Nephron progenitor cell (in vitro differentiated cells): Measurements from ENCODE around the gene PAQR4.

Experiments used
- DNase-seq: peaks from one replicate; pipeline ENCODE4 v3.0.0; 2021
- H3K27ac Mint-ChIP-seq: 2 replicates; pipeline ENCODE4 v1.8.0; 2021; ENCODE audit warnings: mild to moderate bottlenecking, moderate library complexity, mixed read lengths
- H3K27me3 Mint-ChIP-seq: 2 replicates; pipeline ENCODE4 v1.8.0; 2021; ENCODE audit warnings: mild to moderate bottlenecking, low read depth, mixed read lengths; ENCODE audit not compliant: poor library complexity
- H3K36me3 Mint-ChIP-seq: 2 replicates; pipeline ENCODE4 v1.8.0; 2021; ENCODE audit warnings: low read depth, mixed read lengths
- H3K4me1 Mint-ChIP-seq: 2 replicates; pipeline ENCODE4 v1.8.0; 2021; ENCODE audit warnings: mixed read lengths
- H3K4me3 Mint-ChIP-seq: 2 replicates; pipeline ENCODE4 v1.8.0; 2021; ENCODE audit warnings: mild to moderate bottlenecking, moderate library complexity, mixed read lengths
- H3K9me3 Mint-ChIP-seq: 2 replicates; pipeline ENCODE4 v1.8.0; 2021; ENCODE audit warnings: mild to moderate bottlenecking, moderate library complexity, mixed read lengths
- TF ChIP-seq, protein P1 (sequence below): fragments of 200-600 bp; sonication (generic); IDR thresholded peaks from 2 replicates; pipeline ENCODE4 v1.5.0; 2021; ENCODE audit warnings: antibody characterized with exemption

Gene PAQR4

DNA sequence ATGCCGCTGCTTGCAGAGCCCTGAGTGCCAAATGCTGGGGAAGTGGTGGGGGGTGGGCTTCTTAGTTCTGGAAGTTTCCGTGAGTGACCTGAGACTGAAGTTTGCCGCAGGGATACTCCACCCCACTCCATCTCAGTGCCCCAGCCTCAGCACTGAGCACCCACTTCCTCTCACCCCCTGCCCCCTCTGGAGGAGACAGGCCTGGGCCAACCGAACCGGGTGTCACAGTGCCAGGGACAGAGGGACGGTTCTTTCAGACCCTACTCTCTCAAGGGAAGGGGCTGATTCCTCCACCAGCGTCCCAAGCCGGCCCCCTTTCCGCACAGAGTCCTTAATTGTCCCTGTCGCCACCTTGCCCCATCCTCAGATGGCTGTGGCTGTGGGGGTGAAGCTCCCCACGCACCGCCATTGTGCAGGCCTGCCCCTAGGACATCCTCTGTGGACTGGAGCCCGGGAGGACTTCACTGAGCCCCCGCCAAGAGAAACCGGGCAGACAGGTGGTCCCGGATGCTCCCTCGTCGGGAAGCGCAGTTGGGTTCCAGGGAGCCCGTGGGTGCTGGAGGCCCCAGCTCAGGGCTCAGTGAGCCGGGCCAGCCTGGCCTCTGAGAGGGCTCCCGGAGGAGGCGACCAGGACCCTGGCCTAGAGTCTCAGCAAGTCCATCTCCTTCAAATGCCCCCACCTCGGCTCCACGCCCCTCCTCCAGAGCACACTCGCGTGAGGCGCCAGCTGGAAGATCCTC lies 6.6 kb upstream of the PAQR4 start:
- Mint-ChIP-seq H3K36me3 (no peaks in the 10 kb centered on the region), H3K9me3 (no peaks in the 10 kb centered on the region), H3K27me3 (peaks cover 32% of the 10 kb centered on the region), H3K4me1 (peaks cover 8% of the 10 kb centered on the region), H3K4me3 (peak overlapping the region; percentile 36), H3K27ac (no peak overlapping the region)
- TF ChIP-seq, protein P1, sequence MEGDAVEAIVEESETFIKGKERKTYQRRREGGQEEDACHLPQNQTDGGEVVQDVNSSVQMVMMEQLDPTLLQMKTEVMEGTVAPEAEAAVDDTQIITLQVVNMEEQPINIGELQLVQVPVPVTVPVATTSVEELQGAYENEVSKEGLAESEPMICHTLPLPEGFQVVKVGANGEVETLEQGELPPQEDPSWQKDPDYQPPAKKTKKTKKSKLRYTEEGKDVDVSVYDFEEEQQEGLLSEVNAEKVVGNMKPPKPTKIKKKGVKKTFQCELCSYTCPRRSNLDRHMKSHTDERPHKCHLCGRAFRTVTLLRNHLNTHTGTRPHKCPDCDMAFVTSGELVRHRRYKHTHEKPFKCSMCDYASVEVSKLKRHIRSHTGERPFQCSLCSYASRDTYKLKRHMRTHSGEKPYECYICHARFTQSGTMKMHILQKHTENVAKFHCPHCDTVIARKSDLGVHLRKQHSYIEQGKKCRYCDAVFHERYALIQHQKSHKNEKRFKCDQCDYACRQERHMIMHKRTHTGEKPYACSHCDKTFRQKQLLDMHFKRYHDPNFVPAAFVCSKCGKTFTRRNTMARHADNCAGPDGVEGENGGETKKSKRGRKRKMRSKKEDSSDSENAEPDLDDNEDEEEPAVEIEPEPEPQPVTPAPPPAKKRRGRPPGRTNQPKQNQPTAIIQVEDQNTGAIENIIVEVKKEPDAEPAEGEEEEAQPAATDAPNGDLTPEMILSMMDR, result no peak
- no peak for DNase-seq

DNA sequence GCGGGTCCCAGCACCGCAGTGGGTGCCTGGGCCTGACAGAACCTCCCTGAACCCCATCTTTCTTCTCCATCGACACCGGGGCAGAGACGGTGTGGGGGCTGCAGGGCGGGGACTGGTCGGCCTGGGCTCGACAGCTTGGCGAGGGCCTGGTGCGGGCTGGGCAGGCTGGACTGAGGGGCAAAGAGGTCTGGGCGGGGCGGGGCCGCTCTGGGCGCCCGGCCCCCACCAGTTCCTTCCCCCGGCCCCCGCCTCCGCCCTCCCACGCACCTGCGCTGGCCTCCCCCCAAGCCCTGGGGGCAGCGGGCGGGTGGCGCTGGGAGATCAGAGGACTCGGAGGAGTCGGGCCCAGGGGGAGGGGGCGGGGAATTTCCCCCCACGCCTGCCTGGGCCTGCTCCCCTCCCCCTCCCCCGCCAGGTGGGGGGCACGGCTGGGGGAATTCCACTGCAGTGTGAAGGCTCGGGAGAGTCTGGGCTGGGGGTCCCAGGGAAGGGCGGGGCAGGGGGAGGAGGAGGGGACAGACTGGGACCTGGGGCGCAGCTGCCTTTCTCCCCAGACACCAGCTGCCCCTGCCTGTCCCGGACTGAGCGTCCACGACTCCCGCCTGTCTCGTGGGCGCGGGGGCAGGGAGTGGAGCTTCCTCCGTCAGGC lies 6.0 kb upstream of the PAQR4 start:
- TF ChIP-seq, protein P1, result no peak
- no peaks in the 10 kb centered on the region for H3K9me3 Mint-ChIP-seq
- H3K4me3 Mint-ChIP-seq, result peak overlapping the region; percentile 87
- H3K4me1 Mint-ChIP-seq, result peaks cover 8% of the 10 kb centered on the region
- H3K36me3 Mint-ChIP-seq, result no peaks in the 10 kb centered on the region
- H3K27ac Mint-ChIP-seq, result no peak overlapping the region
- H3K27me3 Mint-ChIP-seq, result peaks cover 32% of the 10 kb centered on the region
- DNase-seq, result peak; percentile 56

DNA sequence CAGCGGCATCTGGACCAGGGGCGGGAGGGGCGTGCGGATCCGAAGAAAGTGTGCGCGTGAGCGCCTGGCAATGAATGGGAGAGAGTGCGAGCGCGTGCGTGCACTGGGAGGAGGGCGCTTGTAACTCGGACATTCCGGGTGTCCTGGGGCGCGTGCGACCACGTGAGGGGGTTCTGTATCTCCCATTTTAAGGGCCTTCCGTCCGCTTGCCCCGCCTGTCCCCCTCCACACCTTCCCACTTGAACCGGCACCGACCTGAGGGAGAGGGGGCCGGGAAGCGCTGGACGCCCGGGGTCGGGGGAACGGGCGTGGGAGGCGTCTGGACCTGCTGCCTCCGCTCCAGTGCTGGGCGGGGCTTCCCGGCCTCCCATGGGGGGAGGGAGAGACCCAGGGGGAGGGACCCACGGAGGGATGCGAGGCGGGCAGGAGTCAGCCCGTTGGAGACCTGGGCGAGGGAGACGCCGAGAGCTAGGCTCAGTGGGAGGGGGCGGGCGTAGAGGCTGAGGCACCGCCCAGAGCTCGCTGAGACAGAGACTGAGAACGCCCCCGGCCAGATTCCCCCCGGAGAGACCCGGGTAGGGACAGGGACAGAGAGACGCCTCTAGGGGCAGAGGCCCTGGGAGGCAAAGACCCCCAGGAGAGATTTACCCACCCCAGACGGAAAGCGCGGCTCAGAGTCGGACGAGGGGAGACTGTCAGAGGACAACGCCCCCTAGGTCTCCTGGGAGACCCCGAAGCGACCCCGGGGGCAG lies 5.2 kb upstream of the PAQR4 start, which contains the start of gene KREMEN2:
KREMEN2 (plus strand) TSS at position 553 of the 752 bp plus-strand sequence. CDS start 246 bp downstream, outside the sequence.
- Mint-ChIP-seq H3K27me3 (peaks cover 31% of the 10 kb centered on the region), H3K4me3 (peak within 1 kb of the TSS; percentile 87), H3K36me3 (no peaks in the 10 kb centered on the region), H3K9me3 (no peaks in the 10 kb centered on the region), H3K4me1 (peaks cover 14% of the 10 kb centered on the region), H3K27ac (no peak within 1 kb of the TSS)
- TF ChIP-seq, protein P1, result no peak
- DNase-seq, result peak; percentile 74

DNA sequence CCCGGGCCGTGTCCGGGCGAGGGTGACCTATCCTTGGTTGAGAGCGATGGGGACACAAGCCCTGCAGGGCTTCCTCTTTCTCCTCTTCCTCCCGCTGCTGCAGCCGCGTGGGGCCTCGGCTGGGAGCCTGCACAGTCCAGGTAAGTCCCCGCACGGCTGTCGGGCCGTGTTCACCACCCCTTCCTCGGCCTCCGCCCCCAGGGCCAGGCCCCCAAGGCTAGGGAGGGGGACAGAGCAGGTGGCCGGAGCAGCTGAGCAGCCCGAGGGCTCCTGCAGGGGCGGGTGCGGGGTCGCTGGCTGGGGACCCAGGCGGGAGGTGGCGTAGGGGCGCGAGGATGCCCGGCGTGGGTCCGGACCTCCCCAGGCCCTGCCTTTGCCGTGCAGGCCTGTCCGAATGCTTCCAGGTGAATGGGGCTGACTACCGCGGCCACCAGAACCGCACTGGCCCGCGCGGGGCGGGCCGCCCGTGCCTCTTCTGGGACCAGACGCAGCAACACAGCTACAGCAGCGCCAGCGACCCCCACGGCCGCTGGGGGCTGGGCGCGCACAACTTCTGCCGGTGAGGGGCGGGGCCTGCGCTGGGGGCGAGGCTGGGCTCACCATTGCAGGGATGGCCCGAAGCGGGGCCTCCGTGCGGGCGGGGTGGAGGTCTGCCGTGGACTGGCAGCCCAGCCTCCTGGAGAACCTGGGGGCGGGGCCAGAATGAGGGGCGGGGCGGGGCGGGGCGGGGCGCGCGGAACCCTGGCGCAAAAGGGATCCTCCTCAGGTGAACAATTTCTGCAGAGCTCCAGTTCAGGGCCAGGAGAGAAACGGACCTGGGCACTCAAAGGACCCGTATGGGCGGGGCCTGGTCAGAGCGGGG lies 4.4 kb upstream of the PAQR4 start:
- DNase-seq, result peak; percentile 94
- Mint-ChIP-seq H3K4me1 (peaks cover 14% of the 10 kb centered on the region), H3K36me3 (no peaks in the 10 kb centered on the region), H3K4me3 (peak overlapping the region; percentile 87), H3K27me3 (peaks cover 23% of the 10 kb centered on the region), H3K27ac (no peak overlapping the region), H3K9me3 (no peaks in the 10 kb centered on the region)
- TF ChIP-seq, protein P1, result no peak

DNA sequence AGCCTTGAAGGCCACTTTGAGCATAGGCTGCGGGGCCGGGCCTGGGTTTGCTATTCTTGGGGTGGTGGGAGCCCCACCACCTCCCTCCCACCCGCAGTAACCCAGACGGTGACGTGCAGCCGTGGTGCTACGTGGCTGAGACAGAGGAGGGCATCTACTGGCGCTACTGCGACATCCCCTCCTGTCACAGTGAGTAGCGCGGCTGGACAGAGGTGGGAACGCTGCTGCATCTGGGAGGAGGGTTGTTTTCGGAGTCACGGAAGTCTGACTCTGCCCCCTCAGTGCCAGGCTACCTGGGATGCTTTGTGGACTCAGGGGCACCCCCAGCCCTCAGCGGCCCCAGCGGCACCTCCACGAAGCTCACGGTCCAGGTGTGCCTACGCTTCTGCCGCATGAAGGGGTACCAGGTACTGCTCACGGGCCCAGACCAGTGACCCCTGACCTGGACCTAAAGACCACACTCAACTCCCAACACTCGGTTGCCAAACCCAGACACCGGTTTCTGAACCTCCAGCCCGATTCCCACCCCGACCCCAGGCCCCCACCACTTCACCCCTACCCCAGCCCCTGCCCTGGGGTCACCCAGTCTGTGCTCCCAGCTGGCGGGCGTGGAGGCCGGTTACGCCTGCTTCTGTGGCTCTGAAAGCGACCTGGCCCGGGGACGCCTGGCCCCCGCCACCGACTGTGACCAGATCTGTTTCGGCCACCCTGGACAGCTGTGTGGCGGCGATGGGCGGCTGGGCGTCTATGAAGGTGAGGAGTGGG lies 2.9 kb upstream of the PAQR4 start:
- H3K27me3 Mint-ChIP-seq, result peaks cover 23% of the 10 kb centered on the region
- no peak for DNase-seq

More for the DNA sequence above, 2.9 kb upstream of the PAQR4 start:
- Mint-ChIP-seq H3K9me3 (no peaks in the 10 kb centered on the region), H3K36me3 (no peaks in the 10 kb centered on the region), H3K4me3 (no peak overlapping the region), H3K4me1 (peaks cover 21% of the 10 kb centered on the region), H3K27ac (no peak overlapping the region)
- TF ChIP-seq, protein P1, result no peak
